Measurements from ENCODE around the gene CYP27A1. TPM values are rescaled to one million over a fixed set of nuclear protein-coding genes. Genes with fewer than 3 reads are reported as not detected.
A peak's percentile ranks its signal among the peaks of the same experiment; 100 is the strongest.
"Not testable (repeated sequence)": the region's sequence is repeated elsewhere in the genome, so short reads cannot be mapped to it uniquely, and the experiment has no call there.

CYP27A1 gene
- total RNA-seq, 1 donor from 2014 or later, result 12.5 TPM

GRCh38 chr2:218756599-218757377, 25.2 kb upstream of the CYP27A1 start:
- DNase-seq (ENCODE audit: missing footprints) (no peak), ATAC-seq (no peak)
- intact Hi-C loops (cut with DNase I), result no loop called here

GRCh38 chr2:218761795-218762194, 20.2 kb upstream of the CYP27A1 start:
- no peak for ATAC-seq

GRCh38 chr2:218772759-218773158, 9.2 kb upstream of the CYP27A1 start:
- ATAC-seq; intact Hi-C loops (cut with DNase I); DNase-seq (ENCODE audit: missing footprints): not testable (repeated sequence)

More at GRCh38 chr2:218761795-218762194, 20.2 kb upstream of the CYP27A1 start:
- intact Hi-C loops (cut with DNase I), result no loop called here
- no peak for DNase-seq (ENCODE audit: missing footprints)

- ATAC-seq (no peak), DNase-seq (ENCODE audit: missing footprints) (no peak)
- intact Hi-C loops (cut with DNase I), result no loop called here
Observed at GRCh38 chr2:218773881-218774280, 8.1 kb upstream of the CYP27A1 start.

- DNase-seq (ENCODE audit: missing footprints), result no peak
- intact Hi-C loops (cut with DNase I), result no loop called here
- ATAC-seq, result no peak
Observed at GRCh38 chr2:218776488-218776887, 5.5 kb upstream of the CYP27A1 start.

- ATAC-seq (no peak), DNase-seq (ENCODE audit: missing footprints) (no peak)
- intact Hi-C loops (cut with DNase I), result no loop called here
Observed at GRCh38 chr2:218777276-218777990, 4.5 kb upstream of the CYP27A1 start.

- ATAC-seq (no peak), DNase-seq (ENCODE audit: missing footprints) (no peak)
- intact Hi-C loops (cut with DNase I), result loop anchor here (5.0 kb wide), 1 partner anchor 68 kb away; the partner anchor contains the start of gene TTLL4
Observed at GRCh38 chr2:218780046-218780445, 1.9 kb upstream of the CYP27A1 start.

GRCh38 chr2:218780851-218781690, 876 bp upstream of the CYP27A1 start:
- DNase-seq (ENCODE audit: missing footprints) (no peak), ATAC-seq (no peak)
- intact Hi-C loops (cut with DNase I), result loop anchor here (5.0 kb wide), 1 partner anchor 69 kb away; the partner anchor contains the start of gene TTLL4

- intact Hi-C loops (cut with DNase I), result loop anchor here (5.0 kb wide), 1 partner anchor 70 kb away; the partner anchor contains the start of gene TTLL4
- DNase-seq (ENCODE audit: missing footprints), result no peak
Observed at GRCh38 chr2:218782528-218782844, 539 bp downstream of the CYP27A1 start.

GRCh38 chr2:218783688-218784087, 1.7 kb downstream of the CYP27A1 start:
- peak; percentile 16 for ATAC-seq
- intact Hi-C loops (cut with DNase I), result loop anchor here (5.0 kb wide), 1 partner anchor 71 kb away; the partner anchor contains the start of gene TTLL4
- no peak for DNase-seq (ENCODE audit: missing footprints)

More at GRCh38 chr2:218782528-218782844, 539 bp downstream of the CYP27A1 start:
- peak; percentile 20 for ATAC-seq

- intact Hi-C loops (cut with DNase I), result no loop called here
- DNase-seq (ENCODE audit: missing footprints) (no peak), ATAC-seq (no peak)
Observed at GRCh38 chr2:218785103-218785502, 3.2 kb downstream of the CYP27A1 start.

GRCh38 chr2:218786133-218786532, 4.2 kb downstream of the CYP27A1 start:
- intact Hi-C loops (cut with DNase I), result no loop called here
- DNase-seq (ENCODE audit: missing footprints), result no peak
- no peak for ATAC-seq

- ATAC-seq, result peak; percentile 31
Observed at GRCh38 chr2:218788529-218789255, 6.7 kb downstream of the CYP27A1 start.

GRCh38 chr2:218792433-218792832, 10.5 kb downstream of the CYP27A1 start:
- no peak for ATAC-seq
- intact Hi-C loops (cut with DNase I), result no loop called here
- no peak for DNase-seq (ENCODE audit: missing footprints)

More at GRCh38 chr2:218788529-218789255, 6.7 kb downstream of the CYP27A1 start:
- no peak for DNase-seq (ENCODE audit: missing footprints)
- intact Hi-C loops (cut with DNase I), result no loop called here

- intact Hi-C loops (cut with DNase I), result no loop called here
- no peak for ATAC-seq
- DNase-seq (ENCODE audit: missing footprints), result no peak
Observed at GRCh38 chr2:218796691-218797090, 14.7 kb downstream of the CYP27A1 start.

GRCh38 chr2:218798767-218799504, 17.0 kb downstream of the CYP27A1 start:
- ATAC-seq (no peak), DNase-seq (ENCODE audit: missing footprints) (no peak)
- intact Hi-C loops (cut with DNase I), result no loop called here

GRCh38 chr2:218799990-218800389, 18.0 kb downstream of the CYP27A1 start:
- intact Hi-C loops (cut with DNase I), result no loop called here
- ATAC-seq (no peak), DNase-seq (ENCODE audit: missing footprints) (no peak)

Measured in Right ventricle myocardium inferior (tissue), 1 donor.